Adrenal gland (tissue), 5 donors: ENCODE data around the gene SARS1.

Source experiments
- CTCF ChIP-seq, 6 experiments: fragments of 450-650 bp in 4 of 6; fragments of 200-600 bp in 2 of 6; sonication (generic) in 1 of 6; IDR thresholded peaks; 1 replicate in 5 of 6; 2 replicates in 1 of 6; pipeline versions ENCODE4 v1.5.1 to v1.8.0; 2016 to 2021; ENCODE audit warnings: antibody characterized with exemption in 6 of 6, mild to moderate bottlenecking in 2 of 6, moderate library complexity in 1 of 6
- POLR2A ChIP-seq, 2 donors: fragments of 450-650 bp; IDR thresholded peaks; one replicate each; pipeline ENCODE4 v1.6.1; 2017; ENCODE audit warnings: antibody characterized with exemption in 2 of 2, mild to moderate bottlenecking in 2 of 2, moderate library complexity in 1 of 2
- donor health status: DM: no; HTN: no; CAD: no.

- TF ChIP-seq CTCF (IDR thresholded peaks at IDR 0.05) (no peak), POLR2A (IDR thresholded peaks at IDR 0.05) (peak in 1 of 2 donors; percentile 40)
These were observed 1.2 kb downstream of the SARS1 start for GRCh38 chr1:109214695-109215623.
